ENCODE data around the gene PLCL2.

GRCh38 chr3:16844791-16845190 is 40.0 kb upstream of the PLCL2 start:
- TF ChIP-seq, protein P1, sequence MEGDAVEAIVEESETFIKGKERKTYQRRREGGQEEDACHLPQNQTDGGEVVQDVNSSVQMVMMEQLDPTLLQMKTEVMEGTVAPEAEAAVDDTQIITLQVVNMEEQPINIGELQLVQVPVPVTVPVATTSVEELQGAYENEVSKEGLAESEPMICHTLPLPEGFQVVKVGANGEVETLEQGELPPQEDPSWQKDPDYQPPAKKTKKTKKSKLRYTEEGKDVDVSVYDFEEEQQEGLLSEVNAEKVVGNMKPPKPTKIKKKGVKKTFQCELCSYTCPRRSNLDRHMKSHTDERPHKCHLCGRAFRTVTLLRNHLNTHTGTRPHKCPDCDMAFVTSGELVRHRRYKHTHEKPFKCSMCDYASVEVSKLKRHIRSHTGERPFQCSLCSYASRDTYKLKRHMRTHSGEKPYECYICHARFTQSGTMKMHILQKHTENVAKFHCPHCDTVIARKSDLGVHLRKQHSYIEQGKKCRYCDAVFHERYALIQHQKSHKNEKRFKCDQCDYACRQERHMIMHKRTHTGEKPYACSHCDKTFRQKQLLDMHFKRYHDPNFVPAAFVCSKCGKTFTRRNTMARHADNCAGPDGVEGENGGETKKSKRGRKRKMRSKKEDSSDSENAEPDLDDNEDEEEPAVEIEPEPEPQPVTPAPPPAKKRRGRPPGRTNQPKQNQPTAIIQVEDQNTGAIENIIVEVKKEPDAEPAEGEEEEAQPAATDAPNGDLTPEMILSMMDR (conservative IDR thresholded peaks at IDR 0.05; ENCODE audit: low read depth, low read length): no peak
- no peak for TF ChIP-seq EZH2 (IDR thresholded peaks at IDR 0.05; ENCODE audit: borderline replicate concordance, low read depth, low read length, poor library complexity, severe bottlenecking)
